Uterus (tissue), 4 donors: ENCODE measurements around the gene CCDC88B. TPM values are rescaled to one million over a fixed set of nuclear protein-coding genes. Genes with fewer than 3 reads are reported as not detected.

Experiments used
- DNase-seq, 2 donors: peaks; one replicate each; pipeline ENCODE4 v3.0.0-alpha.2; 2019 to 2020
- H3K27ac ChIP-seq, 2 donors: fragments of 200-600 bp; sonication (generic); 1 replicate in 1 of 2; 2 replicates in 1 of 2; pipeline ENCODE4 v1.5.1; 2016 to 2018
- H3K27me3 ChIP-seq, 2 donors: fragments of 200-600 bp; sonication (generic); one replicate each; pipeline ENCODE4 v1.5.1; 2018 to 2019; ENCODE audit warnings: control low read depth in 1 of 2
- H3K36me3 ChIP-seq, 2 donors: fragments of 200-600 bp; sonication (generic); one replicate each; pipeline ENCODE4 v1.5.1; 2019; ENCODE audit warnings: control low read depth in 1 of 2
- H3K4me1 ChIP-seq, 2 donors: fragments of 200-600 bp; sonication (generic); one replicate each; pipeline ENCODE4 v1.5.1; 2018 to 2019; ENCODE audit warnings: control low read depth in 1 of 2
- H3K4me3 ChIP-seq, 2 donors: fragments of 200-600 bp; sonication (generic); 1 replicate in 1 of 2; 2 replicates in 1 of 2; pipeline ENCODE4 v1.5.1; 2018 to 2019; ENCODE audit warnings: mild to moderate bottlenecking in 1 of 2
- H3K9me3 ChIP-seq, 2 donors: fragments of 200-600 bp; sonication (generic); one replicate each; pipeline ENCODE4 v1.5.1; 2019; ENCODE audit warnings: control low read depth in 1 of 2
- CTCF ChIP-seq, 4 experiments: fragments of 200-600 bp in 2 of 4; fragments of 450-650 bp in 2 of 4; sonication (generic) in 2 of 4; IDR thresholded peaks; one replicate each; pipeline ENCODE4 v1.5.1; 2016 to 2019; ENCODE audit warnings: antibody characterized with exemption in 4 of 4, mild to moderate bottlenecking in 2 of 4, moderate library complexity in 1 of 4
- POLR2A ChIP-seq, 2 donors: fragments of 450-650 bp; IDR thresholded peaks; one replicate each; pipeline ENCODE4 v1.6.1; 2016; ENCODE audit warnings: antibody characterized with exemption in 2 of 2, mild to moderate bottlenecking in 1 of 2, moderate library complexity in 1 of 2
- intact Hi-C: fragments of 100-400 bp; cut with DNase I; formaldehyde crosslinking; loops from one replicate; pipeline ENCODE4 v1.15.1; 2023; ENCODE audit warnings: low total_unique reads
- total RNA-seq, 4 donors: library from RNA; depleted of rRNA in 3 of 4; stranded (reverse); fragments of >200 nt in 3 of 4; gene quantifications; one replicate each; pipeline versions ENCODE4 v1.1.0 to v1.2.4, GENCODE V29; 2014 to 2023
- donor health status: DM: yes; HTN: yes; CAD: no.

The CCDC88B gene
- total RNA-seq, 4 donors from 2014 or later, result 0.29 to 5.7 (median 2.9) TPM

GRCh38 chr11:64343767-64344559, 4.0 kb downstream of the CCDC88B start:
- H3K36me3 ChIP-seq, result no peaks in the 10 kb centered on the region
- no peaks in the 10 kb centered on the region for H3K9me3 ChIP-seq
- H3K4me3 ChIP-seq, result no peak overlapping the region
- no peak overlapping the region for H3K27ac ChIP-seq
- TF ChIP-seq POLR2A (IDR thresholded peaks at IDR 0.05) (no peak), CTCF (IDR thresholded peaks at IDR 0.05) (no peak)
- intact Hi-C loops, result no loop called here
- DNase-seq, result no peak
- H3K27me3 ChIP-seq, result no peaks in the 10 kb centered on the region
- H3K4me1 ChIP-seq, result no peaks in the 10 kb centered on the region

- no peaks in the 10 kb centered on the region for H3K4me1 ChIP-seq
- no peak for DNase-seq
- intact Hi-C loops, result no loop called here
- no peak overlapping the region for H3K4me3 ChIP-seq
- no peak for TF ChIP-seq POLR2A (IDR thresholded peaks at IDR 0.05)
- TF ChIP-seq CTCF (IDR thresholded peaks at IDR 0.05), result no peak
- no peaks in the 10 kb centered on the region for H3K9me3 ChIP-seq
- H3K27me3 ChIP-seq, result no peaks in the 10 kb centered on the region
- H3K27ac ChIP-seq, result no peak overlapping the region
- H3K36me3 ChIP-seq, result no peaks in the 10 kb centered on the region
Measured at GRCh38 chr11:64344787-64345186, 4.8 kb downstream of the CCDC88B start.

- H3K27ac ChIP-seq, result no peak overlapping the region
- H3K9me3 ChIP-seq, result no peaks in the 10 kb centered on the region
- no peak for DNase-seq
Measured at GRCh38 chr11:64347193-64347867, 7.3 kb downstream of the CCDC88B start.

GRCh38 chr11:64348383-64349024, 8.5 kb downstream of the CCDC88B start:
- intact Hi-C loops, result no loop called here
- DNase-seq, result no peak
- no peaks in the 10 kb centered on the region for H3K9me3 ChIP-seq
- H3K27ac ChIP-seq, result no peak overlapping the region
- H3K4me3 ChIP-seq, result no peak overlapping the region
- no peak for TF ChIP-seq CTCF (IDR thresholded peaks at IDR 0.05)
- no peak for TF ChIP-seq POLR2A (IDR thresholded peaks at IDR 0.05)
- H3K4me1 ChIP-seq, result no peaks in the 10 kb centered on the region
- H3K36me3 ChIP-seq, result no peaks in the 10 kb centered on the region
- H3K27me3 ChIP-seq, result no peaks in the 10 kb centered on the region

More at GRCh38 chr11:64347193-64347867, 7.3 kb downstream of the CCDC88B start:
- Histone ChIP-seq H3K4me3 (no peak overlapping the region), H3K4me1 (no peaks in the 10 kb centered on the region), H3K27me3 (no peaks in the 10 kb centered on the region), H3K36me3 (no peaks in the 10 kb centered on the region)
- intact Hi-C loops, result no loop called here
- TF ChIP-seq POLR2A (IDR thresholded peaks at IDR 0.05), result no peak
- no peak for TF ChIP-seq CTCF (IDR thresholded peaks at IDR 0.05)

GRCh38 chr11:64349025-64349387, 9.0 kb downstream of the CCDC88B start:
- Histone ChIP-seq H3K4me1 (no peaks in the 10 kb centered on the region), H3K27me3 (no peaks in the 10 kb centered on the region), H3K9me3 (no peaks in the 10 kb centered on the region), H3K27ac (no peak overlapping the region), H3K4me3 (no peak overlapping the region), H3K36me3 (no peaks in the 10 kb centered on the region)
- intact Hi-C loops, result no loop called here
- no peak for TF ChIP-seq POLR2A (IDR thresholded peaks at IDR 0.05)
- TF ChIP-seq CTCF (IDR thresholded peaks at IDR 0.05), result no peak
- no peak for DNase-seq
